Fibroblast of lung (primary cell): ENCODE measurements around the gene TAS1R3.

Experiments
- EZH2 ChIP-seq: IDR thresholded peaks from 2 replicates; pipeline ENCODE4 v1.5.1; 2012; ENCODE audit warnings: low read length, control low read depth, mild to moderate bottlenecking; ENCODE audit errors: missing control alignments
- TF ChIP-seq, protein P1 (sequence below), 2 donors: IDR thresholded peaks in 1 of 2; conservative IDR thresholded peaks in 1 of 2; 1 replicate in 1 of 2; 2 replicates in 1 of 2; pipeline ENCODE4 v1.5.1; 2011 to 2012; ENCODE audit warnings: low read length in 2 of 2, control low read depth in 1 of 2, inconsistent platforms in 1 of 2, low read depth in 1 of 2, mild to moderate bottlenecking in 1 of 2

DNA sequence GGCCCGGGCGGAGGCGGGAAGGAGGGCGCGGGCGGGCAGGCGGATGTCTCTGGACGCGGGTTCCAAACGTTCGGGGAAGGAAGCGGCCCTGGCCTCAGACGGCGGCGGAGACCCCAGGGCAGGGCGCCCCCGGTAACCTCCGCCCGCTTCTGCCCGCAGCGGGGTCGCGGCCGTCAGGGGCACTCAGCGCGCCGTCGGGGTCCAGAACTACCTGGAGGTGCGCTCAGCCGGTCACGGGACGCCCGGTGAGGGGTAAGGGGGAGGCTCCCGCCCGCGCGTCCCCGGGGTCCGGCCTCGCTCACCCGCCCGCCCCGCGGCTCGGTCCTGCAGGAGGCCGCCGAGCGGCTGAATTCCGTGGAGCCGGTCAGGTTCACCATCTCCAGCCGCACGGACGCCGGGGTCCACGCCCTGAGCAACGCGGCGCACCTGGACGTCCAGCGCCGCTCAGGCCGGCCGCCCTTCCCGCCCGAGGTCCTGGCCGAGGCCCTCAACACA, 22.3 kb upstream of the TAS1R3 start:
- TF ChIP-seq, protein P1, sequence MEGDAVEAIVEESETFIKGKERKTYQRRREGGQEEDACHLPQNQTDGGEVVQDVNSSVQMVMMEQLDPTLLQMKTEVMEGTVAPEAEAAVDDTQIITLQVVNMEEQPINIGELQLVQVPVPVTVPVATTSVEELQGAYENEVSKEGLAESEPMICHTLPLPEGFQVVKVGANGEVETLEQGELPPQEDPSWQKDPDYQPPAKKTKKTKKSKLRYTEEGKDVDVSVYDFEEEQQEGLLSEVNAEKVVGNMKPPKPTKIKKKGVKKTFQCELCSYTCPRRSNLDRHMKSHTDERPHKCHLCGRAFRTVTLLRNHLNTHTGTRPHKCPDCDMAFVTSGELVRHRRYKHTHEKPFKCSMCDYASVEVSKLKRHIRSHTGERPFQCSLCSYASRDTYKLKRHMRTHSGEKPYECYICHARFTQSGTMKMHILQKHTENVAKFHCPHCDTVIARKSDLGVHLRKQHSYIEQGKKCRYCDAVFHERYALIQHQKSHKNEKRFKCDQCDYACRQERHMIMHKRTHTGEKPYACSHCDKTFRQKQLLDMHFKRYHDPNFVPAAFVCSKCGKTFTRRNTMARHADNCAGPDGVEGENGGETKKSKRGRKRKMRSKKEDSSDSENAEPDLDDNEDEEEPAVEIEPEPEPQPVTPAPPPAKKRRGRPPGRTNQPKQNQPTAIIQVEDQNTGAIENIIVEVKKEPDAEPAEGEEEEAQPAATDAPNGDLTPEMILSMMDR (conservative IDR thresholded peaks at IDR 0.05 in 1 of 2, IDR thresholded peaks at IDR 0.05 in 1 of 2; ENCODE audit: low read depth in 1 of 2, low read length in 2 of 2), result no peak
- TF ChIP-seq EZH2, result no peak
